SK-N-SH (cell line): ENCODE measurements around the gene STK38. TPM values are rescaled to one million over a fixed set of nuclear protein-coding genes. Genes with fewer than 3 reads are reported as not detected.
"Not testable (repeated sequence)": the region's sequence is repeated elsewhere in the genome, so short reads cannot be mapped to it uniquely, and the experiment has no call there.

Source experiments
- CTCF ChIA-PET: fragments of 300-600, 350-600 bp; formaldehyde crosslinking; extraction: SDS; loops from one replicate; lab custom pipeline; 2021; lab: Yijun Ruan, JAX
- POLR2A ChIA-PET: fragments of 350-600 bp; sonication (Branson Sonifier 250); formaldehyde crosslinking; extraction: SDS; loops from one replicate; lab custom pipeline; 2020; ENCODE audit warnings: antibody characterized with exemption, inconsistent platforms; lab: Yijun Ruan, JAX
- DNase-seq: peaks from one replicate; pipeline ENCODE4 v3.0.0; 2012
- H2AFZ ChIP-seq: fragments of 200-600 bp; sonication (generic); 2 replicates; pipeline ENCODE4 v1.8.1; 2016; ENCODE audit warnings: antibody characterized with exemption, mild to moderate bottlenecking, low read depth
- H3F3A ChIP-seq: fragments of 200-600 bp; sonication (generic); replicated peaks from 2 replicates; pipeline ENCODE3; 2016; ENCODE audit warnings: antibody characterized with exemption, mild to moderate bottlenecking; ENCODE audit not compliant: insufficient read depth
- H3K27ac ChIP-seq, 2 experiments: fragments of 200-500 bp in 1 of 2; fragments of 200-600 bp in 1 of 2; sonication (Bioruptor generic) in 1 of 2; sonication (generic), shearing (Covaris generic) in 1 of 2; 2 replicates each; pipeline versions ENCODE4 v1.5.1 to v1.6.1; 2014 to 2016; ENCODE audit warnings: low read depth in 2 of 2, inconsistent platforms in 1 of 2, low read length in 1 of 2, mild to moderate bottlenecking in 1 of 2, mixed read lengths in 1 of 2
- H3K27me3 ChIP-seq: fragments of 200-600 bp; sonication (generic), shearing (Covaris generic); 2 replicates; pipeline ENCODE4 v1.6.1; 2016; ENCODE audit warnings: mixed run types; ENCODE audit not compliant: insufficient read depth
- H3K36me3 ChIP-seq, 2 experiments: fragments of 200-500 bp in 1 of 2; fragments of 200-600 bp in 1 of 2; sonication (Bioruptor generic) in 1 of 2; sonication (generic) in 1 of 2; replicated peaks in 1 of 2; 2 replicates each; pipeline versions ENCODE3 to v1.5.1; 2014 to 2016; ENCODE audit warnings: low read length in 1 of 2, mild to moderate bottlenecking in 1 of 2; ENCODE audit not compliant: insufficient read depth in 2 of 2, control insufficient read depth in 1 of 2
- H3K4me1 ChIP-seq, 2 experiments: fragments of 200-500 bp in 1 of 2; fragments of 200-600 bp in 1 of 2; sonication (Bioruptor generic) in 1 of 2; sonication (generic), shearing (Covaris generic) in 1 of 2; 2 replicates each; pipeline versions ENCODE4 v1.5.1 to v1.6.1; 2014 to 2016; ENCODE audit warnings: low read depth in 1 of 2, low read length in 1 of 2, mixed run types in 1 of 2; ENCODE audit not compliant: insufficient read depth in 2 of 2, control insufficient read depth in 1 of 2
- H3K4me2 ChIP-seq: fragments of 200-600 bp; sonication (generic), shearing (Covaris generic); 2 replicates; pipeline ENCODE4 v1.6.1; 2017; ENCODE audit warnings: mixed run types
- H3K4me3 ChIP-seq, 2 experiments: fragments of 200-500 bp in 1 of 2; fragments of 200-600 bp in 1 of 2; sonication (Bioruptor generic) in 1 of 2; sonication (generic), shearing (Covaris generic) in 1 of 2; 2 replicates each; pipeline versions ENCODE4 v1.5.1 to v1.8.1; 2014 to 2016; ENCODE audit warnings: low read depth in 2 of 2, inconsistent platforms in 1 of 2, low read length in 1 of 2, mild to moderate bottlenecking in 1 of 2, mixed read lengths in 1 of 2, moderate library complexity in 1 of 2
- H3K79me2 ChIP-seq: fragments of 200-600 bp; sonication (generic); 2 replicates; pipeline ENCODE4 v1.8.1; 2017; ENCODE audit warnings: mild to moderate bottlenecking; ENCODE audit not compliant: insufficient read depth
- H3K9ac ChIP-seq: fragments of 200-600 bp; sonication (generic); 2 replicates; pipeline ENCODE4 v1.6.1; 2017; ENCODE audit warnings: mixed run types
- H3K9me2 ChIP-seq: fragments of 200-600 bp; sonication (generic); 2 replicates; pipeline ENCODE4 v1.6.1; 2017; ENCODE audit warnings: mixed run types
- H3K9me3 ChIP-seq: fragments of 200-600 bp; sonication (generic); 2 replicates; pipeline ENCODE4 v1.6.1; 2017; ENCODE audit warnings: mixed run types, mild to moderate bottlenecking, moderate library complexity
- H4K20me1 ChIP-seq: fragments of 200-600 bp; sonication (generic); 2 replicates; pipeline ENCODE4 v1.6.1; 2017; ENCODE audit warnings: mild to moderate bottlenecking, mixed run types; ENCODE audit not compliant: insufficient read depth
- EP300 ChIP-seq, 2 experiments: IDR thresholded peaks; 2 replicates each; pipeline versions ENCODE4 v1.4.0 to v1.6.1; 2012; ENCODE audit warnings: borderline replicate concordance in 1 of 2, low read depth in 1 of 2, low read length in 1 of 2
- FOSL2 ChIP-seq: IDR thresholded peaks from 2 replicates; pipeline ENCODE4 v1.4.0; 2012; ENCODE audit warnings: low read depth, mild to moderate bottlenecking, moderate library complexity, borderline replicate concordance
- JUND ChIP-seq: IDR thresholded peaks from 2 replicates; pipeline ENCODE4 v1.4.0; 2012
- MEF2A ChIP-seq: IDR thresholded peaks from 2 replicates; pipeline ENCODE4 v1.4.0; 2012; ENCODE audit warnings: low read depth, borderline replicate concordance
- NFIC ChIP-seq: IDR thresholded peaks from 2 replicates; pipeline ENCODE4 v1.4.0; 2012; ENCODE audit warnings: borderline replicate concordance
- NRF1 ChIP-seq: IDR thresholded peaks from 2 replicates; pipeline ENCODE4 v1.6.1; 2012; ENCODE audit warnings: low read depth, mild to moderate bottlenecking, low read length
- POLR2AphosphoS5 ChIP-seq: IDR thresholded peaks from 2 replicates; pipeline ENCODE4 v1.6.1; 2012; ENCODE audit warnings: low read depth, low read length
- RAD21 ChIP-seq: IDR thresholded peaks from 2 replicates; pipeline ENCODE4 v1.6.1; 2012; ENCODE audit warnings: mild to moderate bottlenecking, low read length
- SIN3A ChIP-seq: IDR thresholded peaks from 2 replicates; pipeline ENCODE4 v1.6.1; 2012; ENCODE audit warnings: low read depth, mild to moderate bottlenecking, low read length, moderate library complexity, borderline replicate concordance
- WGBS: methylation state at CpG from one replicate; pipeline ENCODE4 v1.1.6; 2017; ENCODE audit warnings: low lambda C conversion rate; 5-methylcytosine and 5-hydroxymethylcytosine counted together
- polyA plus RNA-seq, 3 experiments: library from polyadenylated mRNA; depleted of rRNA; stranded (reverse); fragments of >200 nt; gene quantifications; 2 replicates each; pipeline ENCODE4 v1.2.3, GENCODE V29; 2012
- TF ChIP-seq, protein P1 (sequence below): IDR thresholded peaks from 2 replicates; pipeline ENCODE4 v1.6.1; 2012; ENCODE audit warnings: mild to moderate bottlenecking, low read depth, low read length, moderate library complexity
- TF ChIP-seq, protein P2 (sequence below): fragments of 200-600 bp; sonication (generic); IDR thresholded peaks from 2 replicates; pipeline ENCODE4 v1.6.1; 2017; ENCODE audit warnings: antibody characterized with exemption, mild to moderate bottlenecking, moderate library complexity
- TF ChIP-seq, protein P3 (sequence below): IDR thresholded peaks from 2 replicates; pipeline ENCODE4 v1.4.0; 2012; ENCODE audit warnings: low read depth, borderline replicate concordance

STK38 gene
- polyA plus RNA-seq, 1 of the 3 experiments (the other 2 are of a cell fraction) = 10.2 TPM

DNA sequence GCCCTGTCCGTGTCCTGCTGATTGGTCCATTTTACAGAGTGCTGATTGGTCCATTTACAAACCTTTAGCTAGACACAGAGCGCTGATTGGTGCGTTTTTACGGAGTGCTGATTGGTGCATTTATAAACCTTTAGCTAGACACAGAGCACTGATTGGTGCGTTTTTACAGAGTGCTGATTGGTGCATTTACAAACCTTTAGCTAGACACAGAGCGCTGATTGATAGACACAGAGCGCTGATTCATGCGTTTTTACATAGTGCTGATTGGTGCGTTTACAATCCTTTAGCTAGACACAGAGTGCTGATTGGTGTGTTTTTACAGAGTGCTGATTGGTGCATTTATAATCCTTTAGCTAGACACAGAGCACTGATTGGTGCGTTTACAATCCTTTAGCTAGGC lies 98.1 kb downstream of the STK38 start:
- H4K20me1 ChIP-seq = peaks cover 11% of the 10 kb centered on the region; the same call in 1 of the 2 replicates
- H3K36me3 ChIP-seq = peaks cover 0 to 40% of the 10 kb centered on the region in 2 experiments
- H3K27me3 ChIP-seq, DNase-seq, H3K4me3 ChIP-seq, H3K9me3 ChIP-seq, H3K9me2 ChIP-seq, H3K4me2 ChIP-seq, H3K9ac ChIP-seq, CTCF ChIA-PET, H3K27ac ChIP-seq, POLR2A ChIA-PET, H2AFZ ChIP-seq: not testable (repeated sequence)
- H3K79me2 ChIP-seq = peaks cover 100% of the 10 kb centered on the region
- 98% methylated on average over 9 of the region's 10 CpGs for WGBS
- H3F3A ChIP-seq = peaks cover 23% of the 10 kb centered on the region
- H3K4me1 ChIP-seq = peaks cover 4 to 16% of the 10 kb centered on the region in 2 experiments; a peak in 3 of 4 replicates

DNA sequence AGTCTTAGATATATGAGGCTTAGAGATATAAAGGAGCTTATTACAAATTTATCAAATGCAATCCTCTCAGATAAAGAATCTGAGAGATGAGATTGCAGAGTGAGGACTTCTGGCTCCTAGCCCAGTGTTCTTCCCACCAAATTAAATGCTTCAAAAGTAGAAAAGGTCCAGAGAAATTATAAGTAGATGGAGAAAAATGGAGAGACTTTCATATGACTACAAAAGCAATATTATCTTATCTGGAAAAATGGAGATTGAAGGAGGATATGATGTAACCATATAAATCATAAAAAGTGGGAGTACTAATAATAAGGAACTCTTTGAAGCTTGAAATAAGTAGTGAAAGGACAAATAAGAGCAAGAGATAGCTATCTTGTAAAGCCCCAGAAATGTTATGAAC lies 101.7 kb downstream of the STK38 start:
- Histone ChIP-seq H3K4me3 (no peak overlapping the region), H3K4me1 (peaks cover 17 to 23% of the 10 kb centered on the region in 2 experiments; a peak in 3 of 4 replicates), H3K27ac (peak overlapping the region in 1 of 2 experiments; percentile 91; a peak in 2 of 4 replicates), H3K36me3 (peaks cover 0 to 20% of the 10 kb centered on the region in 2 experiments), H4K20me1 (peaks cover 11% of the 10 kb centered on the region; the same call in 1 of the 2 replicates), H3K9me2 (no peaks in the 10 kb centered on the region), H3K9me3 (no peaks in the 10 kb centered on the region), H3F3A (peaks cover 44% of the 10 kb centered on the region), H3K9ac (0 out of 2 replicates have a peak overlapping the region, but pooled peaks have one; percentile 30), H2AFZ (no peak overlapping the region), H3K4me2 (0 out of 2 replicates have a peak overlapping the region, but pooled peaks have one; percentile 13), H3K79me2 (peaks cover 80% of the 10 kb centered on the region), H3K27me3 (no peaks in the 10 kb centered on the region)
- CTCF ChIA-PET = no interaction called here
- no peak for TF ChIP-seq FOSL2
- TF ChIP-seq, protein P1, sequence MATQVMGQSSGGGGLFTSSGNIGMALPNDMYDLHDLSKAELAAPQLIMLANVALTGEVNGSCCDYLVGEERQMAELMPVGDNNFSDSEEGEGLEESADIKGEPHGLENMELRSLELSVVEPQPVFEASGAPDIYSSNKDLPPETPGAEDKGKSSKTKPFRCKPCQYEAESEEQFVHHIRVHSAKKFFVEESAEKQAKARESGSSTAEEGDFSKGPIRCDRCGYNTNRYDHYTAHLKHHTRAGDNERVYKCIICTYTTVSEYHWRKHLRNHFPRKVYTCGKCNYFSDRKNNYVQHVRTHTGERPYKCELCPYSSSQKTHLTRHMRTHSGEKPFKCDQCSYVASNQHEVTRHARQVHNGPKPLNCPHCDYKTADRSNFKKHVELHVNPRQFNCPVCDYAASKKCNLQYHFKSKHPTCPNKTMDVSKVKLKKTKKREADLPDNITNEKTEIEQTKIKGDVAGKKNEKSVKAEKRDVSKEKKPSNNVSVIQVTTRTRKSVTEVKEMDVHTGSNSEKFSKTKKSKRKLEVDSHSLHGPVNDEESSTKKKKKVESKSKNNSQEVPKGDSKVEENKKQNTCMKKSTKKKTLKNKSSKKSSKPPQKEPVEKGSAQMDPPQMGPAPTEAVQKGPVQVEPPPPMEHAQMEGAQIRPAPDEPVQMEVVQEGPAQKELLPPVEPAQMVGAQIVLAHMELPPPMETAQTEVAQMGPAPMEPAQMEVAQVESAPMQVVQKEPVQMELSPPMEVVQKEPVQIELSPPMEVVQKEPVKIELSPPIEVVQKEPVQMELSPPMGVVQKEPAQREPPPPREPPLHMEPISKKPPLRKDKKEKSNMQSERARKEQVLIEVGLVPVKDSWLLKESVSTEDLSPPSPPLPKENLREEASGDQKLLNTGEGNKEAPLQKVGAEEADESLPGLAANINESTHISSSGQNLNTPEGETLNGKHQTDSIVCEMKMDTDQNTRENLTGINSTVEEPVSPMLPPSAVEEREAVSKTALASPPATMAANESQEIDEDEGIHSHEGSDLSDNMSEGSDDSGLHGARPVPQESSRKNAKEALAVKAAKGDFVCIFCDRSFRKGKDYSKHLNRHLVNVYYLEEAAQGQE = no peak
- no peak for TF ChIP-seq MEF2A
- no peak for TF ChIP-seq JUND
- TF ChIP-seq EP300 (IDR thresholded peaks at IDR 0.05; ENCODE audit: borderline replicate concordance in 1 of 2, low read depth in 1 of 2, low read length in 1 of 2) = no peak
- TF ChIP-seq, protein P2, sequence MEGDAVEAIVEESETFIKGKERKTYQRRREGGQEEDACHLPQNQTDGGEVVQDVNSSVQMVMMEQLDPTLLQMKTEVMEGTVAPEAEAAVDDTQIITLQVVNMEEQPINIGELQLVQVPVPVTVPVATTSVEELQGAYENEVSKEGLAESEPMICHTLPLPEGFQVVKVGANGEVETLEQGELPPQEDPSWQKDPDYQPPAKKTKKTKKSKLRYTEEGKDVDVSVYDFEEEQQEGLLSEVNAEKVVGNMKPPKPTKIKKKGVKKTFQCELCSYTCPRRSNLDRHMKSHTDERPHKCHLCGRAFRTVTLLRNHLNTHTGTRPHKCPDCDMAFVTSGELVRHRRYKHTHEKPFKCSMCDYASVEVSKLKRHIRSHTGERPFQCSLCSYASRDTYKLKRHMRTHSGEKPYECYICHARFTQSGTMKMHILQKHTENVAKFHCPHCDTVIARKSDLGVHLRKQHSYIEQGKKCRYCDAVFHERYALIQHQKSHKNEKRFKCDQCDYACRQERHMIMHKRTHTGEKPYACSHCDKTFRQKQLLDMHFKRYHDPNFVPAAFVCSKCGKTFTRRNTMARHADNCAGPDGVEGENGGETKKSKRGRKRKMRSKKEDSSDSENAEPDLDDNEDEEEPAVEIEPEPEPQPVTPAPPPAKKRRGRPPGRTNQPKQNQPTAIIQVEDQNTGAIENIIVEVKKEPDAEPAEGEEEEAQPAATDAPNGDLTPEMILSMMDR = no peak
- TF ChIP-seq NFIC = no peak
- no peak for TF ChIP-seq RAD21
- no peak for TF ChIP-seq POLR2AphosphoS5
- TF ChIP-seq, protein P3, sequence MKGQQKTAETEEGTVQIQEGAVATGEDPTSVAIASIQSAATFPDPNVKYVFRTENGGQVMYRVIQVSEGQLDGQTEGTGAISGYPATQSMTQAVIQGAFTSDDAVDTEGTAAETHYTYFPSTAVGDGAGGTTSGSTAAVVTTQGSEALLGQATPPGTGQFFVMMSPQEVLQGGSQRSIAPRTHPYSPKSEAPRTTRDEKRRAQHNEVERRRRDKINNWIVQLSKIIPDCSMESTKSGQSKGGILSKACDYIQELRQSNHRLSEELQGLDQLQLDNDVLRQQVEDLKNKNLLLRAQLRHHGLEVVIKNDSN = no peak
- no peak for TF ChIP-seq SIN3A
- TF ChIP-seq NRF1 = no peak
- POLR2A ChIA-PET = interaction anchor here (0.8 to 1.1 kb wide), 2 partner anchors 22 to 105 kb away, joined by 3 read pairs; no protein-coding TSS in a partner anchor
- no peak for DNase-seq
